Small intestine (tissue), 16 donors: ENCODE measurements around the gene CSPG4. TPM values are rescaled to one million over a fixed set of nuclear protein-coding genes. Genes with fewer than 3 reads are reported as not detected.
"Not testable (repeated sequence)": the region's sequence is repeated elsewhere in the genome, so short reads cannot be mapped to it uniquely, and the experiment has no call there.

Experiments
- DNase-seq, 2 donors: peaks; one replicate each; pipeline versions ENCODE4 v3.0.0 to v3.0.0-alpha.2; 2013
- FAIRE-seq: peaks from 2 replicates; lab custom pipeline; 2012; peaks lifted over from hg19 to GRCh38; lab: Jason Lieb, UNC
- H3K27ac ChIP-seq, 3 donors: one replicate each; pipeline ENCODE4 v1.5.1; 2013; ENCODE audit warnings: low read length in 2 of 3, mild to moderate bottlenecking in 2 of 3, control low read depth in 1 of 3, inconsistent platforms in 1 of 3, low read depth in 1 of 3, moderate library complexity in 1 of 3
- H3K27me3 ChIP-seq, 3 donors: one replicate each; pipeline ENCODE4 v1.6.1; 2013; ENCODE audit warnings: low read length in 3 of 3, inconsistent platforms in 1 of 3; ENCODE audit not compliant: control insufficient read depth in 3 of 3, insufficient read depth in 3 of 3
- H3K36me3 ChIP-seq, 3 donors: one replicate each; pipeline ENCODE4 v1.6.1; 2013; ENCODE audit warnings: low read length in 3 of 3, inconsistent platforms in 1 of 3, low read depth in 1 of 3, mild to moderate bottlenecking in 1 of 3, moderate library complexity in 1 of 3; ENCODE audit not compliant: control insufficient read depth in 3 of 3, insufficient read depth in 2 of 3
- H3K4me1 ChIP-seq, 3 donors: one replicate each; pipeline ENCODE4 v1.6.1; 2013; ENCODE audit warnings: low read length in 2 of 3, inconsistent platforms in 1 of 3, low read depth in 1 of 3, mild to moderate bottlenecking in 1 of 3, moderate library complexity in 1 of 3; ENCODE audit not compliant: control insufficient read depth in 3 of 3, insufficient read depth in 2 of 3
- H3K4me3 ChIP-seq, 3 donors: one replicate each; pipeline ENCODE4 v1.5.1; 2013; ENCODE audit warnings: low read length in 3 of 3, control low read depth in 1 of 3, inconsistent platforms in 1 of 3, low read depth in 1 of 3, mild to moderate bottlenecking in 1 of 3, moderate library complexity in 1 of 3
- H3K9me3 ChIP-seq, 2 donors: one replicate each; pipeline ENCODE4 v1.6.1; 2013; ENCODE audit warnings: low read depth in 1 of 2, low read length in 1 of 2; ENCODE audit not compliant: control insufficient read depth in 2 of 2, insufficient read depth in 1 of 2
- WGBS, 3 donors: extraction: QIAGEN DNeasy Blood & Tissue Kit; methylation state at CpG; one replicate each; pipeline ENCODE4 v1.1.7; 2013; 5-methylcytosine and 5-hydroxymethylcytosine counted together
- long read RNA-seq, 10 donors: transcript quantifications; one replicate each; lab custom pipeline, GENCODE V29; 2026
- polyA plus RNA-seq, 4 donors: library from polyadenylated mRNA; stranded (reverse) in 3 of 4; unstranded in 1 of 4; fragments of 200-250 nt in 3 of 4; fragments of 120-200 nt in 1 of 4; gene quantifications; one replicate each; pipeline versions ENCODE4 v1.2.1 to v1.2.3, GENCODE V29; 2013
- donor health status: healthy with polysubstance abuse.
- donor health status: control.
- donor health status: control.
- donor health status: Bipolar disorder and iron deficiency.
- donor health status: healthy.

CSPG4 gene
- 1 to 10 TPM in 2 of 4 donors, under 1 TPM in 2; 0.22 to 7.2 (median 2.5) TPM for polyA plus RNA-seq
- long read RNA-seq, donor 1, result 0 reads
- long read RNA-seq, donor 2, result 0 reads
- long read RNA-seq, donor 3, result 0 reads
- long read RNA-seq, donor 4, result 0 reads
- long read RNA-seq, donor 5, result 0 reads
- long read RNA-seq, donor 6, result 0 reads
- long read RNA-seq, donor 7, full-length matches to known transcripts, result 2 of 7 reads
- long read RNA-seq, donor 7, partial matches to known transcripts, result 5 of 7 reads
- long read RNA-seq, donor 7, other reads (novel, unspliced or antisense), result 0 of 7 reads
- long read RNA-seq, donor 8, result 0 reads
- long read RNA-seq, donor 9, result 0 reads
- long read RNA-seq, donor 10, result 0 reads

- peaks cover 0 to 9% (median 0%) of the 10 kb centered on the region in 3 donors for H3K4me1 ChIP-seq
Measured at GRCh38 chr15:75712668-75713337, at the start of gene CSPG4. CSPG4 (minus strand) TSS chr15:75712848; CDS start chr15:75712755, 93 bp downstream.

DNA sequence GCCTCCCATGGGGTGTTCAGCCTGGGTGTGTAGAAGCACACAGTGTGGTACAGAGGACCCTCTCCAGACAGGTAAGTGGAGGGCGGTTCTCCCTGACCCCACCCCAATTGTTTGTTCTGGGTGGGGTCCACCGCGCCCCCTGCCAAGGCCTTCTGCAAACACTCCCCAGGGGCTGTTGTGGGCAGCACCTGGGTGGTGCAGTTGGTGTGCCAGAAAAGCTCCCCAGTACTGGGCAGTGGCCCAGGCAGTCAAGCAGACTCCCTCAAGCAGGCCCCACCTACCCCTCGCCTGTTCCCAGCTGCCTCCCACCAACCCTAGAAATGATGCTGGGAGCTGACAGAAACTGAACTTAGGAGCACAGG, 49.7 kb upstream of the CSPG4 start:
- not testable (repeated sequence) for H3K4me3 ChIP-seq, H3K36me3 ChIP-seq, DNase-seq, H3K4me1 ChIP-seq, H3K27me3 ChIP-seq, H3K9me3 ChIP-seq, H3K27ac ChIP-seq, FAIRE-seq
- 58 to 70% (median 58%) methylated on average over 3 to 4 of the region's 4 CpGs for WGBS, 3 donors

More at GRCh38 chr15:75712668-75713337, at the start of gene CSPG4:
- peak within 1 kb of the TSS in 2 of 3 donors; percentile 44 to 81 for H3K27ac ChIP-seq
- peak within 1 kb of the TSS; percentile 5 to 75 (median 22) for H3K4me3 ChIP-seq
- H3K9me3 ChIP-seq, result no peaks in the 10 kb centered on the region
- peaks cover 5 to 6% (median 6%) of the 10 kb centered on the region in 3 donors for H3K27me3 ChIP-seq
- H3K36me3 ChIP-seq, result no peaks in the 10 kb centered on the region
- DNase-seq (peak in 1 of 2 donors; percentile 75), FAIRE-seq (no peak)
- 7 to 8% (median 8%) methylated on average over 27 to 36 of the region's 36 CpGs for WGBS, 3 donors

DNA sequence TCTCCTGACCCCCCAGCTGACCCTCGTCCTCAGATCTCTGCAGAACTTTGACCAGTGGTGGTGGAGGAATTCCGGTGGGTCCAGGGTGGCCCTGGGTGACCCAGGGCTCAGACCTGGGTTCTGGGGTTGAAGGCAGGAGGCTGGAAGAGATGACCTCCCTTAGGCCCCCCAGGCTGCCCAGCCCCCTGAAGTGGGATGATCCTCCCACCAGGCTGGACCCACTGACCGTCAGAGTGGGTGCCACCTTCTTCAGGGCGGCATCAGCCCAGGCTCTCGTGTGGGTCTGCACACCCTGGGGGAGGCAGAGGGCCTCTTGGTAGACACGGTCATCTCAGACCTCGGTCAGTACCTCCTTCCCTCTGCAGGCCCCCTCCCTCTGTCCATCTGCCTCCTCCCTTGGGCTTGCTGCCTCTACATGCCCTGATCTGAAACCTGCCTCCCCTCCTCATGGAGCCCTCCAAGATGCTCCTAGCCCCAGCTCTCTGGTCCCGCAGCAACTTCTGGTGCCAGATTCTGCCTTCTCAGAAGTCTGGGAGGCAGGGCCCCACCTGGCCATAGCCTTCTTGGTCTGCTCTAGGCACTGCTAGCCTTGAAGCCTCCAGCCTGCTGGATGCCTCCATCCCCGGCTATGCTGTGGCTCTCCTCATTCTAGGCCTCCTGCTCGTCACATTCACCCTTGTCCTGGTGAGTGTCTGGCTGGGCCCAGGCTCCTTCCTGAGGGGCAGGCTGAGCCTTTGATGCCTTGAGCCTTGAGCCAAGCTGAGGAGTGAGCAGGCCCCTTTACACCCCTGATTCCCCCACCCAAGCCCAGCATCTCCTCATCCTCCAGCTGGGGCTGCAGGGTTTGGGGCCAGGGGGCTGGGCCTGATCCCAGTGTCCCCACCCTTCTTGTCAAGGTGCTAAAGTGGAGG, 49.1 kb upstream of the CSPG4 start:
- FAIRE-seq (no peak), DNase-seq (no peak)
- H3K36me3 ChIP-seq, result no peaks in the 10 kb centered on the region
- H3K9me3 ChIP-seq, result no peaks in the 10 kb centered on the region
- no peak overlapping the region for H3K27ac ChIP-seq
- no peaks in the 10 kb centered on the region for H3K27me3 ChIP-seq
- no peak overlapping the region for H3K4me3 ChIP-seq
- H3K4me1 ChIP-seq, result no peaks in the 10 kb centered on the region
- 80 to 94% (median 86%) methylated on average over 8 to 10 of the region's 10 CpGs for WGBS, 3 donors

- 91 to 96% (median 94%) methylated on average over 14 of the region's 14 CpGs for WGBS, 3 donors
- H3K36me3 ChIP-seq, result no peaks in the 10 kb centered on the region
- FAIRE-seq, result no peak
Measured at GRCh38 chr15:75760704-75761435, 48.2 kb upstream of the CSPG4 start.

GRCh38 chr15:75760131-75760520, 47.5 kb upstream of the CSPG4 start:
- not testable (repeated sequence) for H3K9me3 ChIP-seq, H3K27ac ChIP-seq, FAIRE-seq, H3K27me3 ChIP-seq, H3K36me3 ChIP-seq, H3K4me3 ChIP-seq, DNase-seq, H3K4me1 ChIP-seq
- WGBS, 3 donors, result 93 to 98% (median 97%) methylated on average over 4 to 7 of the region's 7 CpGs

More at GRCh38 chr15:75760704-75761435, 48.2 kb upstream of the CSPG4 start:
- no peaks in the 10 kb centered on the region for H3K27me3 ChIP-seq
- H3K4me3 ChIP-seq, result no peak overlapping the region
- H3K27ac ChIP-seq, result no peak overlapping the region
- H3K4me1 ChIP-seq, result no peaks in the 10 kb centered on the region
- no peaks in the 10 kb centered on the region for H3K9me3 ChIP-seq
- no peak for DNase-seq

GRCh38 chr15:75759416-75760130, 46.9 kb upstream of the CSPG4 start:
- no peak for DNase-seq
- no peaks in the 10 kb centered on the region for H3K36me3 ChIP-seq
- no peak for FAIRE-seq
- H3K4me3 ChIP-seq, result no peak overlapping the region
- no peaks in the 10 kb centered on the region for H3K27me3 ChIP-seq
- 78 to 98% (median 90%) methylated on average over 2 of the region's 2 CpGs for WGBS, 3 donors
- H3K27ac ChIP-seq, result no peak overlapping the region
- H3K9me3 ChIP-seq, result no peaks in the 10 kb centered on the region
- H3K4me1 ChIP-seq, result no peaks in the 10 kb centered on the region

DNA sequence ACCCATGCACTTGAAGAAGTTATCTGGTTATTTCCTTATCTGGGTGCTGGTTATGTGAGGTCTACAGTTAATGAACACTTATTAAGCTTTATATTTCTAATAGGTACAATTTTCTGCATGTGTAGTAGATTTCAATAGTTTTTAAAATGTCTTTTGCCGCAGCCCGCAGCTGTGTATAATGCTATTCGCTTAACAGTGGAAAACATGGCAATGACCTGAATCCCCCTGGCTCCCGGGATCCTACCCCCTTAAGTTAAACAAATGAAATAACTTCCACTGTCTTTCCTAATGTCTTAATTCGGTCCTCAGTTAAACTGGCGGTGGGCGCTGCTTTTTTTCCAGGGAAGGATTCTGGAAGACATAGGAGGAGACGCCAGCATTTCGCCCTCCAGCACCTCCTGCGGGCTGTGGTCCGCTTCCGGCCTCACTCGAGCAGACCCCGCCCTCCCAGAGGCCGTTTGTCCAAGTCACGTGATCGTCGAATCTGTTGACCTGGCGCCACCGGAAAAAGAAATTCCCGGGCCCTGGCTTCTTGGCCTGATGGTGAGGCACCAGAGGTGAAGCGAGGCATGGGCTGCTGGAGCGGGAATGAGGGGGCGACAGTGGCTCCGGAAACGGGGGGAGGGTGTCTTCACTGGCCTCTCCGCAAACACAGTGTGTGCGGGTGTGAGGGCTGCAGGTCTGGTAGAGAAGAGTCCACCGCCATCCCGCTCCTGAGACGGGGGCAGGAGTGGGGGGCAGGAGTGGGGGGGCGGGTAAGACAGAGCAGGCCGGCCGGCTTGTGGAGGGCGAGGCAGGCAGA, 45.6 kb upstream of the CSPG4 start:
- H3K27ac ChIP-seq, result peak overlapping the region; percentile 46 to 84 (median 48)
- peak overlapping the region; percentile 3 to 73 (median 57) for H3K4me3 ChIP-seq
- peak; percentile 94 for DNase-seq
- no peaks in the 10 kb centered on the region for H3K27me3 ChIP-seq
- H3K9me3 ChIP-seq, result no peaks in the 10 kb centered on the region
- WGBS, 3 donors, result 1 to 3% (median 1%) methylated on average over 35 of the region's 35 CpGs
- no peak for FAIRE-seq
- no peaks in the 10 kb centered on the region for H3K36me3 ChIP-seq
- no peaks in the 10 kb centered on the region for H3K4me1 ChIP-seq
